HG02759 (cell line): Measurements from ENCODE around the gene CRYL1.

Source experiments
- ATAC-seq: cut with Tn5 transposase; IDR thresholded peaks from one replicate; pipeline ENCODE4 v1.9.1; 2021; ENCODE audit warnings: mild to moderate bottlenecking, moderate library complexity; ENCODE audit not compliant: unreplicated experiment

CRYL1 gene

GRCh38 chr13:20528452-20528851 is 2.8 kb upstream of the CRYL1 start:
- ATAC-seq: peak; percentile 38

- ATAC-seq: no peak
Observed at GRCh38 chr13:20526664-20527063, 1.0 kb upstream of the CRYL1 start.

GRCh38 chr13:20525144-20525600 is 485 bp downstream of the CRYL1 start:
- ATAC-seq: peak; percentile 18

- ATAC-seq: no peak
Observed at GRCh38 chr13:20521364-20522115, 4.1 kb downstream of the CRYL1 start.

- no peak for ATAC-seq
Observed at GRCh38 chr13:20519875-20520274, 5.8 kb downstream of the CRYL1 start.

GRCh38 chr13:20518660-20519100 is 7.0 kb downstream of the CRYL1 start:
- no peak for ATAC-seq

GRCh38 chr13:20514866-20515265 is 10.8 kb downstream of the CRYL1 start:
- ATAC-seq: no peak

GRCh38 chr13:20513466-20513995 is 12.1 kb downstream of the CRYL1 start:
- no peak for ATAC-seq

GRCh38 chr13:20512042-20512683 is 13.5 kb downstream of the CRYL1 start:
- ATAC-seq: no peak

- ATAC-seq: no peak
Observed at GRCh38 chr13:20506696-20507095, 19.0 kb downstream of the CRYL1 start.

- ATAC-seq: no peak
Observed at GRCh38 chr13:20505405-20506366, 20.0 kb downstream of the CRYL1 start.

- no peak for ATAC-seq
Observed at GRCh38 chr13:20503088-20504083, 22.3 kb downstream of the CRYL1 start.

GRCh38 chr13:20501592-20501991 is 24.1 kb downstream of the CRYL1 start:
- ATAC-seq: no peak

- no peak for ATAC-seq
Observed at GRCh38 chr13:20501120-20501519, 24.5 kb downstream of the CRYL1 start.

- no peak for ATAC-seq
Observed at GRCh38 chr13:20499986-20500385, 25.7 kb downstream of the CRYL1 start.

- no peak for ATAC-seq
Observed at GRCh38 chr13:20498659-20499058, 27.0 kb downstream of the CRYL1 start.

GRCh38 chr13:20498129-20498528 is 27.5 kb downstream of the CRYL1 start:
- no peak for ATAC-seq

GRCh38 chr13:20497006-20497775 is 28.5 kb downstream of the CRYL1 start:
- no peak for ATAC-seq
